HEK293T (cell line): ENCODE data around the gene ACKR3.

Source experiments
- CTCF ChIA-PET: fragments of 350-600 bp; formaldehyde crosslinking; extraction: SDS; loops from one replicate; lab custom pipeline; 2021; ENCODE audit warnings: antibody characterized with exemption, inconsistent platforms; lab: Yijun Ruan, JAX
- POLR2A ChIA-PET: fragments of 350-600 bp; formaldehyde crosslinking; extraction: SDS; loops from one replicate; lab custom pipeline; 2020; ENCODE audit warnings: antibody characterized with exemption, inconsistent platforms; lab: Yijun Ruan, JAX
- DNase-seq: peaks from one replicate; pipeline ENCODE4 v3.0.0; 2012; ENCODE audit warnings: mixed read lengths; ENCODE audit errors: extremely low spot score
- ARNT ChIP-seq: fragments of 450-650 bp; IDR thresholded peaks from 2 replicates; pipeline ENCODE4 v1.6.1; 2017; ENCODE audit warnings: mild to moderate bottlenecking
- BHLHE40 ChIP-seq: fragments of 450-650 bp; IDR thresholded peaks from 2 replicates; pipeline ENCODE4 v1.6.1; 2016; ENCODE audit warnings: mild to moderate bottlenecking, moderate library complexity, borderline replicate concordance
- CTBP1 ChIP-seq: fragments of 450-650 bp; IDR thresholded peaks from 2 replicates; pipeline ENCODE4 v1.6.1; 2016; ENCODE audit warnings: borderline replicate concordance
- ELF4 ChIP-seq: fragments of 450-650 bp; IDR thresholded peaks from 2 replicates; pipeline ENCODE4 v1.6.1; 2017; ENCODE audit warnings: antibody characterized with exemption
- FOXA1 ChIP-seq: fragments of 450-650 bp; IDR thresholded peaks from 2 replicates; pipeline ENCODE4 v1.6.1; 2016; ENCODE audit warnings: mild to moderate bottlenecking
- FOXK2 ChIP-seq: fragments of 450-650 bp; IDR thresholded peaks from 2 replicates; pipeline ENCODE4 v1.6.1; 2016; ENCODE audit warnings: mild to moderate bottlenecking
- FOXM1 ChIP-seq: fragments of 450-650 bp; IDR thresholded peaks from 2 replicates; pipeline ENCODE4 v1.6.1; 2017; ENCODE audit warnings: mild to moderate bottlenecking, borderline replicate concordance
- HDGF ChIP-seq: fragments of 450-650 bp; IDR thresholded peaks from 2 replicates; pipeline ENCODE4 v1.6.1; 2017; ENCODE audit warnings: antibody characterized with exemption, borderline replicate concordance
- L3MBTL2 ChIP-seq: fragments of 450-650 bp; conservative IDR thresholded peaks from 2 replicates; pipeline ENCODE4 v1.6.1; 2016; ENCODE audit warnings: mild to moderate bottlenecking
- LEF1 ChIP-seq: fragments of 450-650 bp; IDR thresholded peaks from 2 replicates; pipeline ENCODE4 v1.6.1; 2017; ENCODE audit warnings: mild to moderate bottlenecking, borderline replicate concordance
- NFRKB ChIP-seq: fragments of 450-650 bp; IDR thresholded peaks from 2 replicates; pipeline ENCODE4 v1.6.1; 2016; ENCODE audit warnings: mild to moderate bottlenecking, moderate library complexity
- SP1 ChIP-seq: fragments of 450-650 bp; IDR thresholded peaks from 2 replicates; pipeline ENCODE4 v1.6.1; 2017
- SUZ12 ChIP-seq: fragments of 450-650 bp; IDR thresholded peaks from 2 replicates; pipeline ENCODE4 v1.6.1; 2016; ENCODE audit warnings: mild to moderate bottlenecking
- TARDBP ChIP-seq: fragments of 450-650 bp; IDR thresholded peaks from 2 replicates; pipeline ENCODE4 v1.6.1; 2016
- ZNF384 ChIP-seq: fragments of 450-650 bp; IDR thresholded peaks from 2 replicates; pipeline ENCODE4 v1.6.1; 2016
- TF ChIP-seq, protein P1 (sequence below): fragments of 450-650 bp; IDR thresholded peaks from 2 replicates; pipeline ENCODE4 v1.6.1; 2016

The ACKR3 gene

DNA sequence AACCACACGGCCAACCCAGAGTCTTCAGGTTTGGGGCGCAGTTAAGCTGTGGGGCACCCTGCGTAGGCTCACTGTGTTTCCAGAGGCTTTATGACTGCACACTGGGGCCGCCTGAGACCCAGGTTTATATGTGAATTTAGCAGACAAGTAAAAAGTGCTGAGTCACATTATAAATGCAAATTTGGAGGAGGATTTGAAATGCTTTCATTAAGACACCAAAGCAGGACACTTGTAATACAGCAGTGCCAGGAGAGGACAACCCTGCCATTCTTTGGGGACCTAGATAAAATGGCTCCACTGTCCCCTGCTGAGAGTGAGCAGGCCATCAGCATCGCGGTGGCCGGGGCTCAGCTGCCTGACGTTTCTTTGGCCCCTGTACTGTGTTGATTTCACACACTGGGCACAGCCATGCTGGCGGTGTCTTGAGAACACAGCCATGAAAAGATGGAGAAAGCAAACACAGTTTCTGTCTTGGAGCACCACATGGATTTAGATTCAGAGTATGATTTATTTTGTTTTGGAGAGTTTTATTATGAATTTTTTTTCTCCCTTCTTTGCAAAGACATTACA, 10.2 kb downstream of the ACKR3 start:
- POLR2A ChIA-PET = no interaction called here
- CTCF ChIA-PET = no interaction called here
- DNase-seq = no peak
- TF ChIP-seq TARDBP = no peak
- TF ChIP-seq ELF4 = no peak
- no peak for TF ChIP-seq CTBP1
- no peak for TF ChIP-seq LEF1
- no peak for TF ChIP-seq FOXA1
- TF ChIP-seq NFRKB = no peak
- no peak for TF ChIP-seq FOXK2
- no peak for TF ChIP-seq L3MBTL2
- no peak for TF ChIP-seq FOXM1

DNA sequence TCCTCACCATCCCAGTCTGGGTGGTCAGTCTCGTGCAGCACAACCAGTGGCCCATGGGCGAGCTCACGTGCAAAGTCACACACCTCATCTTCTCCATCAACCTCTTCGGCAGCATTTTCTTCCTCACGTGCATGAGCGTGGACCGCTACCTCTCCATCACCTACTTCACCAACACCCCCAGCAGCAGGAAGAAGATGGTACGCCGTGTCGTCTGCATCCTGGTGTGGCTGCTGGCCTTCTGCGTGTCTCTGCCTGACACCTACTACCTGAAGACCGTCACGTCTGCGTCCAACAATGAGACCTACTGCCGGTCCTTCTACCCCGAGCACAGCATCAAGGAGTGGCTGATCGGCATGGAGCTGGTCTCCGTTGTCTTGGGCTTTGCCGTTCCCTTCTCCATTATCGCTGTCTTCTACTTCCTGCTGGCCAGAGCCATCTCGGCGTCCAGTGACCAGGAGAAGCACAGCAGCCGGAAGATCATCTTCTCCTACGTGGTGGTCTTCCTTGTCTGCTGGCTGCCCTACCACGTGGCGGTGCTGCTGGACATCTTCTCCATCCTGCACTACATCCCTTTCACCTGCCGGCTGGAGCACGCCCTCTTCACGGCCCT, 11.2 kb downstream of the ACKR3 start:
- POLR2A ChIA-PET = no interaction called here
- no peak for TF ChIP-seq SP1
- no peak for TF ChIP-seq ELF4
- no peak for TF ChIP-seq FOXK2
- TF ChIP-seq NFRKB = no peak
- no peak for DNase-seq
- CTCF ChIA-PET = no interaction called here

DNA sequence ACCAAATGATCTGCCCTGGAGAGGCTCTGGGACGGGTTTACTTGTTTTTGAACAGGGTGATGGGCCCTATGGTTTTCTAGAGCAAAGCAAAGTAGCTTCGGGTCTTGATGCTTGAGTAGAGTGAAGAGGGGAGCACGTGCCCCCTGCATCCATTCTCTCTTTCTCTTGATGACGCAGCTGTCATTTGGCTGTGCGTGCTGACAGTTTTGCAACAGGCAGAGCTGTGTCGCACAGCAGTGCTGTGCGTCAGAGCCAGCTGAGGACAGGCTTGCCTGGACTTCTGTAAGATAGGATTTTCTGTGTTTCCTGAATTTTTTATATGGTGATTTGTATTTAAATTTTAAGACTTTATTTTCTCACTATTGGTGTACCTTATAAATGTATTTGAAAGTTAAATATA, 11.9 kb downstream of the ACKR3 start:
- ChIA-PET CTCF (no interaction called here), POLR2A (no interaction called here)
- no peak for DNase-seq
- TF ChIP-seq TARDBP = no peak
- no peak for TF ChIP-seq LEF1
- TF ChIP-seq, protein P1, sequence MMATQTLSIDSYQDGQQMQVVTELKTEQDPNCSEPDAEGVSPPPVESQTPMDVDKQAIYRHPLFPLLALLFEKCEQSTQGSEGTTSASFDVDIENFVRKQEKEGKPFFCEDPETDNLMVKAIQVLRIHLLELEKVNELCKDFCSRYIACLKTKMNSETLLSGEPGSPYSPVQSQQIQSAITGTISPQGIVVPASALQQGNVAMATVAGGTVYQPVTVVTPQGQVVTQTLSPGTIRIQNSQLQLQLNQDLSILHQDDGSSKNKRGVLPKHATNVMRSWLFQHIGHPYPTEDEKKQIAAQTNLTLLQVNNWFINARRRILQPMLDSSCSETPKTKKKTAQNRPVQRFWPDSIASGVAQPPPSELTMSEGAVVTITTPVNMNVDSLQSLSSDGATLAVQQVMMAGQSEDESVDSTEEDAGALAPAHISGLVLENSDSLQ = no peak
- TF ChIP-seq ZNF384 = no peak
- no peak for TF ChIP-seq FOXM1
- TF ChIP-seq ARNT = no peak
- TF ChIP-seq L3MBTL2 = no peak
- no peak for TF ChIP-seq FOXK2
- TF ChIP-seq SUZ12 = no peak
- no peak for TF ChIP-seq CTBP1
- no peak for TF ChIP-seq HDGF
- TF ChIP-seq ELF4 = no peak
- TF ChIP-seq NFRKB = no peak
- TF ChIP-seq BHLHE40 = no peak
- TF ChIP-seq FOXA1 = no peak
- no peak for TF ChIP-seq SP1

DNA sequence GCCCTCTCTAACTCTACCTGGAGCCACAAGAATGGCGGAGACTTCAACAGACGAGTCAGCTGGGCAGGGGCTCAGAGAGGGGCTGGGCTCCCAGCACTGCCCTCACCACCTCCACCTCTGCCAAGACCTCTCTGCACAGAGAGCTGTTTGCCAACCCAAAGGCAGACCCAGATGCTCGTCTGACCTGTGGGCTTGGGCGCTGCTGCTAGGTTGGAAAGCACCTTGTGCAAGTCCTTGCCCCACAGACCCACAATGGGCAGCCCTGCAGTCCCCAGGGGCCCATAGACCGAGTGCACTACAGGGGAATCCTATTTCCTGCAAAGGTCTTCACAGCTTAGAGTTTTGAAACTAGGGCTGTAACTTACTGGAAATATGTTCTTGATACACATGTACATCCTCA, 13.3 kb downstream of the ACKR3 start:
- TF ChIP-seq ZNF384 = no peak
- TF ChIP-seq, protein P1 = no peak
- POLR2A ChIA-PET = no interaction called here
- CTCF ChIA-PET = no interaction called here
- no peak for DNase-seq

DNA sequence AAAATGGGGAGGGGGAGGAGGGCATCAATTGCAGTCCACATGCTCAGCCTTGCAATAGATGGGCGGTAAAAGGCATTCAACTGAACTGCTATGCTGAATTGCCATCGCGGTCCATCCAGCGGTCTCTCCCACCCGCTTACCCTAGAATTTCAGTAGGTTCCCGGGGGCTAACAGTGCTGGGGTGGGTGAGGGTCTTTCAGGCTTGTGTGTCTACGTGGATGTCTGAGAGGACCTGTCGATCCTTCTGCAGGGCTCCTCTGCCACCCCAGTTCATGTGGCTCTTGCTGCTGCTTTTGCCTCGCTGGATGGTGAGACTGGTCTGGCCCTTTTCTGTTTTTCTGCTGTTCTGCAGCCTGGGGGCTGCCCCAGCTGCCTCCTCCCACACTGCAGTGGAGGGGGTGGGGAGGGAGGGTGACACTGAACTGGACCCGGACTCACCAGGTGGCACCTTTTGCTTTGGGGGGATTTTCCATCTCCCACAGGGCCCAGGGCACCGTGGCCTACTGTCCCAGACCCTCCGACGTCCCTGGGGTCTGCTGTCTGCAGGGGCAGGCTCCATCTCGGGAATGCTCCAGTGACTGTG, 14.1 kb downstream of the ACKR3 start:
- POLR2A ChIA-PET = no interaction called here
- no peak for DNase-seq
- no peak for TF ChIP-seq ARNT
- TF ChIP-seq FOXA1 = no peak
- TF ChIP-seq FOXM1 = no peak
- no peak for TF ChIP-seq SUZ12
- no peak for TF ChIP-seq LEF1
- no peak for TF ChIP-seq FOXK2
- no peak for TF ChIP-seq BHLHE40
- TF ChIP-seq, protein P1 = no peak
- no peak for TF ChIP-seq L3MBTL2
- TF ChIP-seq ELF4 = no peak
- CTCF ChIA-PET = no interaction called here

DNA sequence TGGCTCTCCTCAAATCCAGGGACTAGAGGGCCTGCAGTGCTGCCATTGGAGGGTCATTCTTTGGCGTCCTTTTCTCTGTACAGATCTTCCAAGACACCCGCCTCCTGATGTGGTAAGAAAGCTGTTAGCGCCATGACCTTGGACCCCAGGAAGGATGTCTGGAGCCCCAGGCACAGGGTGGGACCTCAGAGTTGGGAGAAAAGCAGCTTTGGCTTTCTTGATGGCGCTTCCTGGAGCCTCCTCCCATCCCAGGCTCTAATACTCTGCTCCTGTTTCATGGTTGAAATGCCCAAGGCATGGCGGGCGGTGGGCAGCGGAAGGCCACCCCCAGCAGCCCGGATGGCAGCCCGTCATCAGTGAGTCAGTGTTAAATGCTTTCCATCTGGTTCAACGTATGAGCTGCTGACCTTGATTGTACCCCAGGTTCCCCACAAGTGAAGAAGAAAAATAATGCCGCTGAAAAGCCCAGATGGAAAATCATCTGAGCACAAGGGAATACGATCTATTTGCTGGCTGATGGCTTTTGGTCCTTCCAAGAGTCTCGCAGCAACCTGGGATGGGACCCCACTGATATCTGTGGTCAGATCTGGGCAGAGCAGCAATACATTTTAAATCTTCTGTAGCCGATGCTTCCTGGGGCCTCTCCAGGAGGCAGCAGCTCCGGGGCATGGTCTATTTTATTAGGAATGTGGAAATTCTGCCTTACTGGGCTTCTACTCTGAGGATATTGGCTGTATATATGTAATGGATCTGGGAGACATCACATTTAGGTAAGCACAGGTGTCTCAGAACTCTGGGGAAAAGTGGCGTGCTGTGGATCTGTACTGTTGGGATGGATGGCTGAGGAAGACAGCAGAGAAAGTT, 15.1 kb downstream of the ACKR3 start:
- ChIA-PET POLR2A (no interaction called here), CTCF (no interaction called here)
- no peak for DNase-seq
- TF ChIP-seq FOXM1 (no peak), FOXA1 (no peak), BHLHE40 (no peak), LEF1 (no peak), TARDBP (no peak), CTBP1 (no peak), SP1 (no peak), FOXK2 (no peak), SUZ12 (no peak), HDGF (no peak), L3MBTL2 (no peak), ARNT (no peak), NFRKB (no peak), ZNF384 (no peak), ELF4 (no peak)
- TF ChIP-seq, protein P1 = no peak
